ENCODE measurements around the gene KMT2D.

KMT2D gene

DNA sequence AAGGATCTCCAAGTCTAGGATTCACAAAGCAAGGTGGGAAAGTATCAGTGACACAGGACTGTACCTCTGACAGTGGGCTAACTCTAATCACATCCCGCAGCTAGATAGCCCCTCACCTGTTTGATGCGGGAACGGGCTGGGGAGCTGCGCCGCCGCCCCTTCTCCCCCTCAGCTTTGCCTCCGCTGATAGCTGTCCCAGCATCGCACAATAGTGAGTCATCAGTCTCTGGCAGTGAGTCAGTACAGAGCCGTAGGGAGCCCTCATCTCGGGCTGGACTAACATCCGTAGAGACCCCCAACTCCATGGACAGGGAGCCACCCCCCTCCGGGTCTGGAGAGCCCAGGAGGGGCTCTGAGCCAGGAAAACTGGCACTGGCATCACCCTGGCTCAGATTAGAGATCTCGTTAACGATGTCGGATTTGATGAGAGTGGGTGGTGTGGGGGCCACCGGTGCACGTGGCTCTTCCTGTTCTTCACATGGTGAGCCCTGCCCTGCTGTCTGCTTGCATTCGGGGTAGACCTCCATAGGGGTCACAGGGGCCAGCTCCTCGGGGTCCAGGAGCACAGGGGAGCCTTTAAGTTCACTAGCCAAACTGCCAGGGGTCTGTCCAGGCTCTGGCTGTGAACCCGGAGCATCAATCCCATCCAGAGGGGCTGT, 10.9 kb downstream of the KMT2D start:
- H3K36me3 ChIP-seq (ENCODE audit: insufficient read depth, low read length), result peaks cover 98% of the 10 kb centered on the region; the same call in 1 of the 2 replicates
- peaks cover under 1% of the 10 kb centered on the region for H3K4me1 ChIP-seq (ENCODE audit: insufficient read depth, low read length, poor library complexity, severe bottlenecking)
- H3K4me2 ChIP-seq (ENCODE audit: low read depth, low read length, poor library complexity, severe bottlenecking), result no peak overlapping the region
- H4K20me1 ChIP-seq (ENCODE audit: insufficient read depth, low read length, poor library complexity, severe bottlenecking), result peaks cover 38% of the 10 kb centered on the region
- no peaks in the 10 kb centered on the region for H3K9me3 ChIP-seq (ENCODE audit: insufficient read depth, low read depth, low read length)
- H3K4me3 ChIP-seq (ENCODE audit: low read length, poor library complexity, severe bottlenecking), result no peak overlapping the region
- no peaks in the 10 kb centered on the region for H3K9me2 ChIP-seq (replicated peaks; ENCODE audit: low read depth, low read length)
- H3F3A ChIP-seq (ENCODE audit: low read depth), result no peaks in the 10 kb centered on the region
- H3K9ac ChIP-seq (ENCODE audit: low read depth, low read length, poor library complexity, severe bottlenecking), result no peak overlapping the region
- no peaks in the 10 kb centered on the region for H3K27me3 ChIP-seq (ENCODE audit: insufficient read depth, low read length, poor library complexity, severe bottlenecking)
- H3K79me2 ChIP-seq (ENCODE audit: insufficient read depth, low read length), result peaks cover 32% of the 10 kb centered on the region
- H2AFZ ChIP-seq (ENCODE audit: low read length), result no peak overlapping the region
- no peak for TF ChIP-seq EZH2phosphoT487 (IDR thresholded peaks at IDR 0.05; ENCODE audit: borderline replicate concordance)
- TF ChIP-seq, protein P1, sequence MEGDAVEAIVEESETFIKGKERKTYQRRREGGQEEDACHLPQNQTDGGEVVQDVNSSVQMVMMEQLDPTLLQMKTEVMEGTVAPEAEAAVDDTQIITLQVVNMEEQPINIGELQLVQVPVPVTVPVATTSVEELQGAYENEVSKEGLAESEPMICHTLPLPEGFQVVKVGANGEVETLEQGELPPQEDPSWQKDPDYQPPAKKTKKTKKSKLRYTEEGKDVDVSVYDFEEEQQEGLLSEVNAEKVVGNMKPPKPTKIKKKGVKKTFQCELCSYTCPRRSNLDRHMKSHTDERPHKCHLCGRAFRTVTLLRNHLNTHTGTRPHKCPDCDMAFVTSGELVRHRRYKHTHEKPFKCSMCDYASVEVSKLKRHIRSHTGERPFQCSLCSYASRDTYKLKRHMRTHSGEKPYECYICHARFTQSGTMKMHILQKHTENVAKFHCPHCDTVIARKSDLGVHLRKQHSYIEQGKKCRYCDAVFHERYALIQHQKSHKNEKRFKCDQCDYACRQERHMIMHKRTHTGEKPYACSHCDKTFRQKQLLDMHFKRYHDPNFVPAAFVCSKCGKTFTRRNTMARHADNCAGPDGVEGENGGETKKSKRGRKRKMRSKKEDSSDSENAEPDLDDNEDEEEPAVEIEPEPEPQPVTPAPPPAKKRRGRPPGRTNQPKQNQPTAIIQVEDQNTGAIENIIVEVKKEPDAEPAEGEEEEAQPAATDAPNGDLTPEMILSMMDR (conservative IDR thresholded peaks at IDR 0.05; ENCODE audit: low read length), result no peak

DNA sequence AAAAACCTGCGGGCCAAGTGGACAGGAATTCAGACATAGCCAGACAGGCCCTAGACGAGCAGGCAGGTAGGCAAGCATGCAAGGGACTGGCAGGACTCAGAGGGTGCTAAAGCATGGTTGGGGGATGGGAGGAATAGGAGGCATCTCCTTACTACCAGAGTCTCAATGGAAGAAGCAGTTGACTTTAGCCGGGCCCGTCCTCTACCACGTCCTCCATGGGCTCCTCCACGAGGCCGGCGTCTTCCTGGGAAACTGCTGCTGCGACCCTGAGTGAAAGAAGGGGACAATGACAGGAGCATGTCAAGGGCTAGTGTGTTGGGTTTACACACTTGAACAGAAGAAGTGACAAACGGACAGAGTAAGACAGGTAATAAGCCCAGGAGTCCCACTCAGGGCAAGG, 11.6 kb downstream of the KMT2D start:
- Histone ChIP-seq H3F3A (ENCODE audit: low read depth) (no peaks in the 10 kb centered on the region), H3K9me2 (replicated peaks; ENCODE audit: low read depth, low read length) (no peaks in the 10 kb centered on the region), H3K27me3 (ENCODE audit: insufficient read depth, low read length, poor library complexity, severe bottlenecking) (no peaks in the 10 kb centered on the region), H3K4me1 (ENCODE audit: insufficient read depth, low read length, poor library complexity, severe bottlenecking) (no peaks in the 10 kb centered on the region), H2AFZ (ENCODE audit: low read length) (no peak overlapping the region), H3K79me2 (ENCODE audit: insufficient read depth, low read length) (peaks cover 24% of the 10 kb centered on the region), H3K4me2 (ENCODE audit: low read depth, low read length, poor library complexity, severe bottlenecking) (no peak overlapping the region), H3K36me3 (ENCODE audit: insufficient read depth, low read length) (peaks cover 98% of the 10 kb centered on the region; the same call in 1 of the 2 replicates), H3K9me3 (ENCODE audit: insufficient read depth, low read depth, low read length) (no peaks in the 10 kb centered on the region), H3K9ac (ENCODE audit: low read depth, low read length, poor library complexity, severe bottlenecking) (no peak overlapping the region), H3K4me3 (ENCODE audit: low read length, poor library complexity, severe bottlenecking) (no peak overlapping the region), H4K20me1 (ENCODE audit: insufficient read depth, low read length, poor library complexity, severe bottlenecking) (peaks cover 35% of the 10 kb centered on the region)
- TF ChIP-seq, protein P1 (conservative IDR thresholded peaks at IDR 0.05; ENCODE audit: low read length), result no peak
- TF ChIP-seq EZH2phosphoT487 (IDR thresholded peaks at IDR 0.05; ENCODE audit: borderline replicate concordance), result no peak

DNA sequence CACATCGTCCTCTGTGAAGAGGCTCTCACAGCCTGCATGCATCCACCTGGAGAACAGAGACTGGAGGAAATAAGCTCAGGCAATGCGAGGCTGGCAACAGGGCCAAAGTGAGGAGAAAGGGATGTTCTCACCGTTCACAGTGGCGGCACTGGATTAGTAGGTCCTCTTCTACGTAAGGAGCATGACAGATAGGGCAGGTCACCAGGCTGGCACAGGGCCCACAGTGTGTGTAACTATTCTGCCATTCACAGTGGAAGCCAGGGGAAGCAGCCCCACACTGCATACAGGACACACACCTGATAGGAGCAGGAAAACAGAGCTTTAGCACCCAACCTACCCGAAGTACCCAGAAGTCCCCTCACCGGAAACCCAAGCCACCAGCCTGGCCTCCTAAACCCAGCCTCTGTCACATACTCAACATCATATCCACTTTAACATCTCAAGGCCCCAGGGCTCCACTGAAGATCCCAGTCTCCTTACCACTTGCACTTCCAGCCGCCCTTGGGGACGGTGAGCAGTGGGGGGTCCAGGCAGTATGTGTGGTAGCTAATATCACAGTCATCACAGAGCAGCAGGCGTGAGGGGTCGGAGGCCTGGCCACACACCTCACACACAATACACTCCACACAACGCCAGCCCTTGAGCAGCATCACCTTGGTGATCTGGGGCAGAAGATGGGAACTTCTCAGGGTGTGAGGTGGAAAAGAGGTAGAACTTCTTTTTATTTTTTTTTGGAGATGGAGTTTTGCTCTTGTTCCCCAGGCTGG, 14.3 kb downstream of the KMT2D start:
- Histone ChIP-seq H3K36me3 (ENCODE audit: insufficient read depth, low read length) (peaks cover 98% of the 10 kb centered on the region; the same call in 1 of the 2 replicates), H3K4me1 (ENCODE audit: insufficient read depth, low read length, poor library complexity, severe bottlenecking) (no peaks in the 10 kb centered on the region), H3K4me3 (ENCODE audit: low read length, poor library complexity, severe bottlenecking) (no peak overlapping the region), H4K20me1 (ENCODE audit: insufficient read depth, low read length, poor library complexity, severe bottlenecking) (peaks cover 18% of the 10 kb centered on the region), H3K9me3 (ENCODE audit: insufficient read depth, low read depth, low read length) (no peaks in the 10 kb centered on the region), H3K9me2 (replicated peaks; ENCODE audit: low read depth, low read length) (no peaks in the 10 kb centered on the region), H3F3A (ENCODE audit: low read depth) (no peaks in the 10 kb centered on the region), H3K9ac (ENCODE audit: low read depth, low read length, poor library complexity, severe bottlenecking) (no peak overlapping the region), H3K4me2 (ENCODE audit: low read depth, low read length, poor library complexity, severe bottlenecking) (no peak overlapping the region), H3K27me3 (ENCODE audit: insufficient read depth, low read length, poor library complexity, severe bottlenecking) (no peaks in the 10 kb centered on the region), H2AFZ (ENCODE audit: low read length) (no peak overlapping the region), H3K79me2 (ENCODE audit: insufficient read depth, low read length) (peaks cover 5% of the 10 kb centered on the region; the same call in 1 of the 2 replicates)
- TF ChIP-seq, protein P1 (conservative IDR thresholded peaks at IDR 0.05; ENCODE audit: low read length), result no peak
- no peak for TF ChIP-seq EZH2phosphoT487 (IDR thresholded peaks at IDR 0.05; ENCODE audit: borderline replicate concordance)

All from Loucy (cell line).